Measurements from ENCODE around the gene RIT1.

DNA sequence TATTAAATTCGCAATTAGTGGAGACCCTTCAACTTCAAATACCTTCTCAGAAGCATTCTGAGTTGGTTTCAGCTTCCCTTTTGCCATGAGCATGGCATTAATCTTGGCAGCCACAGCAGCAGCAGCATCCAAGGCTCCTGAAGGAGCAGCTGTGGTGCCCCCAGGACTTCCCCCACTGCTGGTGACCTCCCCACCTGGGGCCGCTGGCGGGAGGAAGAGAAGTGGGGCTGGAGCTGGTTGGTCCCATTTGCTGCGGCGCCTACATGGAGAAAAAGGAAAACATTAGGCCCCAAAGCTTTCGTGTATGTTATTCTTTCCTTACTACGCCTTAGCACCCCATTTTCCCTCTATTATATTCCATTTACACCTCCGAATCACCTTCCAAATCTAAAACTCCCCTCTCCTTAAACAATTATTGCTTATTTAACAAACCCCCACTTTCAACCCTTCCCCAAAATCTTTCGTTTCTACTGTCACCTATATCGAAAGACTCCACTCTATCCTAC is 22.5 kb upstream of the RIT1 start:
- no peak for TF ChIP-seq POLR2A (IDR thresholded peaks at IDR 0.05)
- TF ChIP-seq, protein P1, sequence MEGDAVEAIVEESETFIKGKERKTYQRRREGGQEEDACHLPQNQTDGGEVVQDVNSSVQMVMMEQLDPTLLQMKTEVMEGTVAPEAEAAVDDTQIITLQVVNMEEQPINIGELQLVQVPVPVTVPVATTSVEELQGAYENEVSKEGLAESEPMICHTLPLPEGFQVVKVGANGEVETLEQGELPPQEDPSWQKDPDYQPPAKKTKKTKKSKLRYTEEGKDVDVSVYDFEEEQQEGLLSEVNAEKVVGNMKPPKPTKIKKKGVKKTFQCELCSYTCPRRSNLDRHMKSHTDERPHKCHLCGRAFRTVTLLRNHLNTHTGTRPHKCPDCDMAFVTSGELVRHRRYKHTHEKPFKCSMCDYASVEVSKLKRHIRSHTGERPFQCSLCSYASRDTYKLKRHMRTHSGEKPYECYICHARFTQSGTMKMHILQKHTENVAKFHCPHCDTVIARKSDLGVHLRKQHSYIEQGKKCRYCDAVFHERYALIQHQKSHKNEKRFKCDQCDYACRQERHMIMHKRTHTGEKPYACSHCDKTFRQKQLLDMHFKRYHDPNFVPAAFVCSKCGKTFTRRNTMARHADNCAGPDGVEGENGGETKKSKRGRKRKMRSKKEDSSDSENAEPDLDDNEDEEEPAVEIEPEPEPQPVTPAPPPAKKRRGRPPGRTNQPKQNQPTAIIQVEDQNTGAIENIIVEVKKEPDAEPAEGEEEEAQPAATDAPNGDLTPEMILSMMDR (IDR thresholded peaks at IDR 0.05): no peak
